Neural progenitor cell (in vitro differentiated cells): Measurements from ENCODE around the gene PTPRK. TPM values are rescaled to one million over a fixed set of nuclear protein-coding genes. Genes with fewer than 3 reads are reported as not detected.

Experiments used
- DNase-seq: peaks from one replicate; pipeline ENCODE4 v3.0.0-alpha.2; 2016; ENCODE audit warnings: low spot score
- H2AFZ ChIP-seq: fragments of 200-600 bp; sonication (generic); replicated peaks from 2 replicates; pipeline ENCODE4 v1.6.1; 2016; ENCODE audit warnings: antibody characterized with exemption
- H3F3A ChIP-seq: fragments of 200-600 bp; sonication (generic); 2 replicates; pipeline ENCODE4 v1.6.1; 2016; ENCODE audit warnings: antibody characterized with exemption, low read depth
- H3K27ac ChIP-seq: fragments of 200-600 bp; sonication (generic); 2 replicates; pipeline ENCODE4 v1.5.1; 2016; ENCODE audit warnings: mild to moderate bottlenecking
- H3K27me3 ChIP-seq: fragments of 200-600 bp; sonication (generic); 2 replicates; pipeline ENCODE4 v1.6.1; 2016; ENCODE audit warnings: mild to moderate bottlenecking, moderate library complexity
- H3K36me3 ChIP-seq: fragments of 200-600 bp; sonication (generic); 2 replicates; pipeline ENCODE4 v1.5.1; 2016
- H3K4me1 ChIP-seq: fragments of 200-600 bp; sonication (generic); 2 replicates; pipeline ENCODE4 v1.6.1; 2016; ENCODE audit warnings: mixed run types
- H3K4me2 ChIP-seq: fragments of 200-600 bp; sonication (generic); 2 replicates; pipeline ENCODE4 v1.6.1; 2016
- H3K4me3 ChIP-seq: fragments of 200-600 bp; sonication (generic); 2 replicates; pipeline ENCODE4 v1.5.1; 2016
- H3K79me2 ChIP-seq: fragments of 200-600 bp; sonication (generic); 2 replicates; pipeline ENCODE4 v1.6.1; 2016; ENCODE audit warnings: low read depth
- H3K9ac ChIP-seq: fragments of 200-600 bp; sonication (generic); 2 replicates; pipeline ENCODE4 v1.6.1; 2016
- H3K9me3 ChIP-seq: fragments of 200-600 bp; sonication (generic); 2 replicates; pipeline ENCODE4 v1.5.1; 2016; ENCODE audit warnings: low read depth
- H4K20me1 ChIP-seq: fragments of 200-600 bp; sonication (generic); 2 replicates; pipeline ENCODE4 v1.6.1; 2016; ENCODE audit warnings: low read depth
- H3K27ac Mint-ChIP-seq: 3 replicates; pipeline ENCODE4 v1.8.0; 2021; ENCODE audit warnings: mixed read lengths
- H3K27me3 Mint-ChIP-seq: 2 replicates; pipeline ENCODE4 v1.8.0; 2022; ENCODE audit warnings: low read depth, mild to moderate bottlenecking, inconsistent platforms, moderate library complexity, mixed read lengths; ENCODE audit not compliant: insufficient read depth
- H3K36me3 Mint-ChIP-seq: 3 replicates; pipeline ENCODE4 v1.8.0; 2021; ENCODE audit warnings: mixed read lengths
- H3K4me1 Mint-ChIP-seq: 3 replicates; pipeline ENCODE4 v1.8.0; 2021; ENCODE audit warnings: mixed read lengths
- H3K4me3 Mint-ChIP-seq: 3 replicates; pipeline ENCODE4 v1.8.0; 2021; ENCODE audit warnings: mild to moderate bottlenecking, moderate library complexity, mixed read lengths
- H3K9me3 Mint-ChIP-seq: 3 replicates; pipeline ENCODE4 v1.8.0; 2020; ENCODE audit warnings: mixed read lengths
- EZH2 ChIP-seq: fragments of 200-600 bp; sonication (generic); IDR thresholded peaks from 2 replicates; pipeline ENCODE4 v1.6.1; 2017; ENCODE audit warnings: antibody characterized with exemption, mild to moderate bottlenecking, moderate library complexity
- EZH2phosphoT487 ChIP-seq: fragments of 200-600 bp; sonication (generic); IDR thresholded peaks from 2 replicates; pipeline ENCODE4 v1.6.1; 2017; ENCODE audit warnings: antibody characterized with exemption
- total RNA-seq: library from RNA; depleted of rRNA; stranded (reverse); fragments of >200 nt; gene quantifications from 2 replicates; pipeline ENCODE4 v1.2.3, GENCODE V29; 2015; ENCODE audit warnings: low replicate concordance
- TF ChIP-seq, protein P1 (sequence below): fragments of 200-600 bp; sonication (generic); IDR thresholded peaks from 2 replicates; pipeline ENCODE4 v1.5.1; 2017; ENCODE audit warnings: antibody characterized with exemption, mild to moderate bottlenecking

PTPRK gene
- total RNA-seq, 1 donor from 2014 or later: 35.0 TPM

DNA sequence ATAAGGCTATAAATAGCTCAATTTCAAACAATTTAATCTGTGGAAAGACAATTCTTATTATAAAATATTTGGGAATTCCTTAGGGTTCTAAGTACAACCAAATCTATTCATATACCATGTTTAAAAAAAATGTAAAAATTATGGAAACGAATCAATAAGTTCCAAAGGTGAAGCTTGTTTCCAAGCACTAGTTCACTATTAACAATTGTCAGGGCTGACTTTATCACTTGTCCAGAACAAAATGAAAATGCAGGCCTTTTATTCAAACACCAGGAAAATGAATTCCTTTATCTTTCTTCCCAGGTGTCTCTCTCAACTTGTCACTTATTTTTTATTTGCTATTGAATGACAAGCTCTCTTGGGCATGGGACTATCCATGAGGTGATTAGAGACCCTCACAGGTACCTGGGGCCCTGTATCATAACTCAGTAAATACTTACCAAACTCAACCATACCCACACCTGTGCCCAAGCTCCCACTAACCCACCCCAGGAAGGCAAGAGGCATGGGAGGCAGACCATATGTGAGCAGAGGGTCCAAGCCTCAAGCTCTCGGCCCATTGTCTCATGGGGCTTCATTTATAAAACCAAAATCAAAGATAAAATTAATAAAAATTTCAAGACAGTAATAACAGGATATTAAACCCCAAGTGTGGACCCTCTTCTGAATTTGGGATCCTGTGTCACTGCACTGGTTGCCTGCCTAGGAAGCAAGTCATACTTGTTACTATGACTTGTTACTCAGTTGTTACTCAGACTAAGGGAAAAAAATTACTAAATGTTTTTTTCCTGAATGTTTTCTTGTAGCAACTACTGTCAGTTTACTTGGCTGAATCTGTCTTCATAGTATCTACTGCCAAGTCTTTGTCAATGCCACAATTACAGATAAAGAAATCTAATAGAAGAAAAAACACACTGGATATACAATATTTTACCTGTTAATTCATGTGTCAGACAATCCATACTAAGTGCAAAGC lies 54.7 kb downstream of the PTPRK start:
- Histone ChIP-seq H3K4me2 (no peak overlapping the region), H4K20me1 (no peaks in the 10 kb centered on the region), H3F3A (no peaks in the 10 kb centered on the region), H3K4me3 (no peak overlapping the region), H3K4me1 (no peaks in the 10 kb centered on the region), H3K79me2 (peaks cover 17% of the 10 kb centered on the region), H2AFZ (no peak overlapping the region), H3K9ac (no peak overlapping the region), H3K27me3 (no peaks in the 10 kb centered on the region), H3K9me3 (no peaks in the 10 kb centered on the region), H3K27ac (no peak overlapping the region), H3K36me3 (no peaks in the 10 kb centered on the region)
- Mint-ChIP-seq H3K36me3 (no peaks in the 10 kb centered on the region), H3K4me1 (no peaks in the 10 kb centered on the region), H3K9me3 (no peaks in the 10 kb centered on the region), H3K4me3 (no peak overlapping the region), H3K27me3 (no peaks in the 10 kb centered on the region), H3K27ac (no peak overlapping the region)
- TF ChIP-seq EZH2phosphoT487 (no peak), EZH2 (no peak)
- TF ChIP-seq, protein P1, sequence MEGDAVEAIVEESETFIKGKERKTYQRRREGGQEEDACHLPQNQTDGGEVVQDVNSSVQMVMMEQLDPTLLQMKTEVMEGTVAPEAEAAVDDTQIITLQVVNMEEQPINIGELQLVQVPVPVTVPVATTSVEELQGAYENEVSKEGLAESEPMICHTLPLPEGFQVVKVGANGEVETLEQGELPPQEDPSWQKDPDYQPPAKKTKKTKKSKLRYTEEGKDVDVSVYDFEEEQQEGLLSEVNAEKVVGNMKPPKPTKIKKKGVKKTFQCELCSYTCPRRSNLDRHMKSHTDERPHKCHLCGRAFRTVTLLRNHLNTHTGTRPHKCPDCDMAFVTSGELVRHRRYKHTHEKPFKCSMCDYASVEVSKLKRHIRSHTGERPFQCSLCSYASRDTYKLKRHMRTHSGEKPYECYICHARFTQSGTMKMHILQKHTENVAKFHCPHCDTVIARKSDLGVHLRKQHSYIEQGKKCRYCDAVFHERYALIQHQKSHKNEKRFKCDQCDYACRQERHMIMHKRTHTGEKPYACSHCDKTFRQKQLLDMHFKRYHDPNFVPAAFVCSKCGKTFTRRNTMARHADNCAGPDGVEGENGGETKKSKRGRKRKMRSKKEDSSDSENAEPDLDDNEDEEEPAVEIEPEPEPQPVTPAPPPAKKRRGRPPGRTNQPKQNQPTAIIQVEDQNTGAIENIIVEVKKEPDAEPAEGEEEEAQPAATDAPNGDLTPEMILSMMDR: no peak
- DNase-seq: no peak

DNA sequence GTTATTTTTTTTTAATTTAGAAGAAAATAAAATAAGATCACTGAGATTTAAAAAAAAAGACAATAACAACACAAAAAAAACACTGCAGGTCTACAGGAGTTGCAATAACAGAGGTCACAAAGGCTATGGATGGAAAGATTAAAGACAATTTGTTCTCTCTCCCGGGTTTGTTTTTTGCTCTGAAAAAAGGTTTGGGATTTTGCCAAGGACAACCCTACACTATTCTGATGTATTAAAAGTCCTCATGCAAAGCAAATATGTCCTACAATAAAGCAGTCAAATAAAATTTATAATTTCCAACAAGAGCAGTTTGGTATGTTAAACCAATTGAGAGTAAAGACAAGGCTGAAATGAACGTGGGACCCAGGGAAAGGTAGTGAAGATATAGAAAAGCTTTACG lies 55.6 kb downstream of the PTPRK start:
- TF ChIP-seq, protein P1: no peak
- TF ChIP-seq EZH2: no peak
- TF ChIP-seq EZH2phosphoT487: no peak
- no peaks in the 10 kb centered on the region for H3K36me3 Mint-ChIP-seq

DNA sequence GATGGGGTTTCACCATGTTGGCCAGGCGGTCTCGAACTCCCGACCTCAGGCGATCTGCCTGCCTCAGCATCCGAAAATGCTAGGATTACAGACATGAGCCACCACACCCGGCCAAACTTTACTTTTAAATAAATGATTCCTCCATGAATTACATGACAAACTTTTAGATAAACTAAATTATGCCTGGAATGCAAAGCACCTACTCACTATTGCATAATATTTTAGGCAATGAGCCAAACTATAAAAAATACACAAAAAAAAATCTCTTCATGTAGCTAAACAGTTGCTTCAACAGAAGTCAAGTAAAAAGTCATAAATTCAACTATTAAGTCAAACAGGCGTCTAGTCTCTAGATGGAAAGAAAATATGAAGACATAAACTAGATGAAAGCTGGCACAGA lies 56.5 kb downstream of the PTPRK start:
- Histone ChIP-seq H2AFZ (no peak overlapping the region), H3F3A (no peaks in the 10 kb centered on the region), H4K20me1 (peaks cover 2% of the 10 kb centered on the region), H3K36me3 (no peaks in the 10 kb centered on the region), H3K9me3 (no peaks in the 10 kb centered on the region), H3K27ac (no peak overlapping the region), H3K4me3 (no peak overlapping the region), H3K4me2 (no peak overlapping the region), H3K27me3 (no peaks in the 10 kb centered on the region), H3K4me1 (no peaks in the 10 kb centered on the region), H3K9ac (no peak overlapping the region), H3K79me2 (peaks cover 22% of the 10 kb centered on the region)
- Mint-ChIP-seq H3K9me3 (no peaks in the 10 kb centered on the region), H3K36me3 (no peaks in the 10 kb centered on the region), H3K4me3 (no peak overlapping the region), H3K27ac (no peak overlapping the region), H3K4me1 (no peaks in the 10 kb centered on the region), H3K27me3 (no peaks in the 10 kb centered on the region)
- no peak for TF ChIP-seq EZH2phosphoT487
- no peak for TF ChIP-seq EZH2
- TF ChIP-seq, protein P1: no peak
- DNase-seq: no peak

More for the DNA sequence above, 55.6 kb downstream of the PTPRK start:
- Mint-ChIP-seq H3K4me3 (no peak overlapping the region), H3K4me1 (no peaks in the 10 kb centered on the region), H3K9me3 (no peaks in the 10 kb centered on the region), H3K27ac (no peak overlapping the region), H3K27me3 (no peaks in the 10 kb centered on the region)
- no peak overlapping the region for H3K27ac ChIP-seq
- no peaks in the 10 kb centered on the region for H4K20me1 ChIP-seq
- peaks cover 17% of the 10 kb centered on the region for H3K79me2 ChIP-seq
- no peak overlapping the region for H3K4me2 ChIP-seq
- no peaks in the 10 kb centered on the region for H3K4me1 ChIP-seq
- no peaks in the 10 kb centered on the region for H3F3A ChIP-seq
- H2AFZ ChIP-seq: no peak overlapping the region
- no peak for DNase-seq
- no peak overlapping the region for H3K9ac ChIP-seq
- no peak overlapping the region for H3K4me3 ChIP-seq
- H3K9me3 ChIP-seq: no peaks in the 10 kb centered on the region
- H3K27me3 ChIP-seq: no peaks in the 10 kb centered on the region
- H3K36me3 ChIP-seq: no peaks in the 10 kb centered on the region
